PC-3 (cell line): ENCODE results near the gene PERP. TPM values are rescaled to one million over a fixed set of nuclear protein-coding genes. Genes with fewer than 3 reads are reported as not detected.

ENCODE experiments used
- ATAC-seq: fragments of 200-7000 bp; cut with Tn5 transposase; 2 replicates; pipeline ENCODE4 v1.9.1; 2020; ENCODE audit warnings: mild to moderate bottlenecking, moderate library complexity
- BruUV-seq: library from RNA; stranded (reverse); fragments of 400-500 nt; replicated peaks from 2 replicates; lab custom pipeline; 2021; lab: Mats Ljungman, UMichigan
- CTCF ChIA-PET: fragments of 300-600 bp; sonication (Branson Sonifier 250); formaldehyde crosslinking; loops from one replicate; lab custom pipeline; 2022; ENCODE audit warnings: antibody characterized with exemption; lab: Charles Lee
- POLR2A ChIA-PET: fragments of 300-600 bp; sonication (Branson Sonifier 250); formaldehyde crosslinking; loops from one replicate; lab custom pipeline; 2022; ENCODE audit warnings: antibody characterized with exemption; ENCODE audit not compliant: unreplicated experiment; lab: Charles Lee
- DNase-seq: peaks from one replicate; pipeline ENCODE4 v3.0.0-alpha.2; 2015
- H2AFZ ChIP-seq: fragments of 300-600 bp; sonication (generic); 2 replicates; pipeline ENCODE4 v1.6.0; 2016; ENCODE audit warnings: antibody characterized with exemption, low read length
- H3F3A ChIP-seq: fragments of 300-600 bp; sonication (generic); one replicate; pipeline ENCODE4 v1.6.0; 2017; ENCODE audit warnings: antibody characterized with exemption, low read length, control low read depth, mild to moderate bottlenecking; ENCODE audit not compliant: unreplicated experiment
- H3K27ac ChIP-seq: fragments of 300-600 bp; sonication (generic); 2 replicates; pipeline ENCODE4 v1.5.1; 2016; ENCODE audit warnings: mild to moderate bottlenecking, low read length
- H3K27me3 ChIP-seq: fragments of 300-600 bp; sonication (generic); 2 replicates; pipeline ENCODE4 v1.6.1; 2016; ENCODE audit warnings: low read length, mixed read lengths
- H3K36me3 ChIP-seq: fragments of 300-600 bp; sonication (generic); 2 replicates; pipeline ENCODE4 v1.6.1; 2016; ENCODE audit warnings: low read depth, mixed run types, low read length, mixed read lengths
- H3K4me1 ChIP-seq: fragments of 300-600 bp; sonication (generic); 2 replicates; pipeline ENCODE4 v1.5.1; 2016; ENCODE audit warnings: low read length; ENCODE audit not compliant: insufficient read depth
- H3K4me2 ChIP-seq: fragments of 300-600 bp; sonication (generic); 2 replicates; pipeline ENCODE4 v1.6.0; 2016; ENCODE audit warnings: low read length
- H3K4me3 ChIP-seq: fragments of 300-600 bp; sonication (generic); 2 replicates; pipeline ENCODE4 v1.5.1; 2016; ENCODE audit warnings: mild to moderate bottlenecking, low read length, mixed read lengths
- H3K79me2 ChIP-seq: fragments of 300-600 bp; sonication (generic); 2 replicates; pipeline ENCODE4 v1.6.1; 2017; ENCODE audit warnings: low read length, mixed read lengths
- H3K9ac ChIP-seq: fragments of 300-600 bp; sonication (generic); 2 replicates; pipeline ENCODE4 v1.6.0; 2016; ENCODE audit warnings: mild to moderate bottlenecking, low read length
- H3K9me2 ChIP-seq: fragments of 300-600 bp; sonication (generic); replicated peaks from 2 replicates; pipeline ENCODE4 v1.6.1; 2016; ENCODE audit warnings: mixed run types, low read length, mixed read lengths
- H3K9me3 ChIP-seq: fragments of 300-600 bp; sonication (generic); 2 replicates; pipeline ENCODE4 v1.6.1; 2016; ENCODE audit warnings: low read length, mixed read lengths
- H4K20me1 ChIP-seq: fragments of 300-600 bp; sonication (generic); 2 replicates; pipeline ENCODE4 v1.6.1; 2016; ENCODE audit warnings: low read length, mixed read lengths
- CTCF ChIP-seq: fragments of 300-600 bp; sonication (generic); conservative IDR thresholded peaks from 2 replicates; pipeline ENCODE4 v1.5.1; 2017; ENCODE audit warnings: antibody characterized with exemption, low read depth, mild to moderate bottlenecking, low read length
- EZH2 ChIP-seq: fragments of 300-600 bp; sonication (generic); IDR thresholded peaks from one replicate; pipeline ENCODE4 v1.6.1; 2017; ENCODE audit warnings: antibody characterized with exemption, mild to moderate bottlenecking, low read length; ENCODE audit not compliant: unreplicated experiment
- EZH2phosphoT487 ChIP-seq: fragments of 300-600 bp; sonication (generic); IDR thresholded peaks from 2 replicates; pipeline ENCODE4 v1.6.1; 2018; ENCODE audit warnings: mild to moderate bottlenecking, antibody characterized with exemption, low read length, borderline replicate concordance
- intact Hi-C: fragments of 100-400 bp; cut with micrococcal nuclease; formaldehyde crosslinking; loops from 2 replicates; pipeline ENCODE4 v1.9.0; 2023
- total RNA-seq: library from RNA; depleted of rRNA; stranded (reverse); fragments of >200 nt; gene quantifications from 2 replicates; pipeline ENCODE4 v1.2.3, GENCODE V29; 2014

PERP gene
- total RNA-seq, 1 experiment from 2014 or later, result 50.3 TPM

- no peak overlapping the region for H3K4me2 ChIP-seq
- no TSS peak for BruUV-seq
- intact Hi-C loops, result no loop called here
- TF ChIP-seq EZH2 (no peak), EZH2phosphoT487 (no peak), CTCF (no peak)
- H3K4me3 ChIP-seq, result no peak overlapping the region
- POLR2A ChIA-PET, result no interaction called here
- H3K9me3 ChIP-seq, result no peaks in the 10 kb centered on the region
- H3K4me1 ChIP-seq, result no peaks in the 10 kb centered on the region; the same call in 1 of the 2 replicates
- H3K9me2 ChIP-seq, result no peaks in the 10 kb centered on the region
- no peak for DNase-seq
- no peak for ATAC-seq
- no peaks in the 10 kb centered on the region for H3K79me2 ChIP-seq
- CTCF ChIA-PET, result no interaction called here
- no peaks in the 10 kb centered on the region for H4K20me1 ChIP-seq
- no peak overlapping the region for H3K9ac ChIP-seq
- H3K27ac ChIP-seq, result no peak overlapping the region
- H2AFZ ChIP-seq, result no peak overlapping the region
- no peaks in the 10 kb centered on the region for H3K36me3 ChIP-seq
- no peaks in the 10 kb centered on the region for H3F3A ChIP-seq
- H3K27me3 ChIP-seq, result no peaks in the 10 kb centered on the region
Observed at GRCh38 chr6:138054982-138055381, 52.2 kb downstream of the PERP start.

GRCh38 chr6:138052783-138053182, 54.4 kb downstream of the PERP start:
- no peaks in the 10 kb centered on the region for H3K36me3 ChIP-seq
- no peaks in the 10 kb centered on the region for H3F3A ChIP-seq
- POLR2A ChIA-PET, result no interaction called here
- DNase-seq, result peak; percentile 3
- no peak for ATAC-seq
- TF ChIP-seq EZH2 (no peak), EZH2phosphoT487 (no peak), CTCF (no peak)
- no peaks in the 10 kb centered on the region; the same call in 1 of the 2 replicates for H3K4me1 ChIP-seq
- intact Hi-C loops, result no loop called here
- no peak overlapping the region for H3K4me3 ChIP-seq
- no peak overlapping the region for H3K27ac ChIP-seq
- no peaks in the 10 kb centered on the region for H4K20me1 ChIP-seq
- no peaks in the 10 kb centered on the region for H3K27me3 ChIP-seq
- CTCF ChIA-PET, result no interaction called here
- H3K9me2 ChIP-seq, result no peaks in the 10 kb centered on the region
- no peaks in the 10 kb centered on the region for H3K79me2 ChIP-seq
- no peak overlapping the region for H2AFZ ChIP-seq
- H3K9ac ChIP-seq, result no peak overlapping the region
- no TSS peak for BruUV-seq
- H3K4me2 ChIP-seq, result no peak overlapping the region
- H3K9me3 ChIP-seq, result no peaks in the 10 kb centered on the region

GRCh38 chr6:138044972-138045371, 62.2 kb downstream of the PERP start:
- H3K36me3 ChIP-seq, result no peaks in the 10 kb centered on the region
- no peaks in the 10 kb centered on the region for H3K4me1 ChIP-seq
- H3K9me2 ChIP-seq, result no peaks in the 10 kb centered on the region
- no peak overlapping the region for H3K4me2 ChIP-seq
- no TSS peak for BruUV-seq
- DNase-seq, result no peak
- intact Hi-C loops, result no loop called here
- no peaks in the 10 kb centered on the region for H4K20me1 ChIP-seq
- H3F3A ChIP-seq, result no peaks in the 10 kb centered on the region
- no peaks in the 10 kb centered on the region for H3K9me3 ChIP-seq
- H2AFZ ChIP-seq, result no peak overlapping the region
- POLR2A ChIA-PET, result no interaction called here
- no peak overlapping the region for H3K4me3 ChIP-seq
- no peaks in the 10 kb centered on the region for H3K27me3 ChIP-seq
- H3K9ac ChIP-seq, result no peak overlapping the region
- no peak for TF ChIP-seq EZH2
- CTCF ChIA-PET, result no interaction called here
- ATAC-seq, result no peak
- H3K79me2 ChIP-seq, result no peaks in the 10 kb centered on the region
- H3K27ac ChIP-seq, result no peak overlapping the region
